Smooth muscle cell (in vitro differentiated cells): ENCODE data around the gene CACNA1C. TPM values are rescaled to one million over a fixed set of nuclear protein-coding genes. Genes with fewer than 3 reads are reported as not detected.

ENCODE experiments used
- DNase-seq: peaks from one replicate; lab custom pipeline; 2025; ENCODE audit not compliant: unreplicated experiment; lab: John Stamatoyannopoulos, UW
- H2AFZ ChIP-seq: fragments of 200-600 bp; sonication (generic); 2 replicates; pipeline ENCODE4 v1.6.0; 2016; ENCODE audit warnings: antibody characterized with exemption, low read depth, mild to moderate bottlenecking
- H3F3A ChIP-seq: fragments of 200-600 bp; sonication (generic); 2 replicates; pipeline ENCODE4 v1.6.0; 2017; ENCODE audit warnings: antibody characterized with exemption, low read depth
- H3K27ac ChIP-seq: fragments of 200-600 bp; sonication (generic); 2 replicates; pipeline ENCODE4 v1.5.1; 2016; ENCODE audit warnings: low read depth, mild to moderate bottlenecking
- H3K27me3 ChIP-seq: fragments of 200-600 bp; sonication (generic); 2 replicates; pipeline ENCODE4 v1.6.1; 2016; ENCODE audit warnings: low read depth, mild to moderate bottlenecking
- H3K36me3 ChIP-seq: fragments of 200-600 bp; sonication (generic); 2 replicates; pipeline ENCODE4 v1.5.1; 2016; ENCODE audit warnings: low read depth
- H3K4me1 ChIP-seq: fragments of 200-600 bp; sonication (generic); 2 replicates; pipeline ENCODE4 v1.5.1; 2016; ENCODE audit warnings: low read depth
- H3K4me2 ChIP-seq: fragments of 200-600 bp; sonication (generic); 2 replicates; pipeline ENCODE4 v1.6.0; 2016; ENCODE audit warnings: mild to moderate bottlenecking
- H3K4me3 ChIP-seq: fragments of 200-600 bp; sonication (generic); 2 replicates; pipeline ENCODE4 v1.5.1; 2016; ENCODE audit warnings: mild to moderate bottlenecking
- H3K79me2 ChIP-seq: fragments of 200-600 bp; sonication (generic); 2 replicates; pipeline ENCODE4 v1.6.0; 2016; ENCODE audit warnings: low read depth, mild to moderate bottlenecking
- H3K9ac ChIP-seq: fragments of 200-600 bp; sonication (generic); 2 replicates; pipeline ENCODE4 v1.6.0; 2016; ENCODE audit warnings: low read depth
- H3K9me3 ChIP-seq: fragments of 200-600 bp; sonication (generic); replicated peaks from 2 replicates; pipeline ENCODE4 v1.5.1; 2016; ENCODE audit warnings: low read depth
- H4K20me1 ChIP-seq: fragments of 200-600 bp; sonication (generic); 2 replicates; pipeline ENCODE4 v1.6.0; 2016; ENCODE audit warnings: low read depth
- CTCF ChIP-seq: fragments of 200-600 bp; sonication (generic); IDR thresholded peaks from 2 replicates; pipeline ENCODE4 v1.5.1; 2017; ENCODE audit warnings: borderline replicate concordance, mild to moderate bottlenecking, antibody characterized with exemption; ENCODE audit not compliant: insufficient read depth, poor library complexity, severe bottlenecking
- WGBS: methylation state at CpG from one replicate; pipeline ENCODE4 v1.1.7; 2016; ENCODE audit warnings: low lambda C conversion rate; 5-methylcytosine and 5-hydroxymethylcytosine counted together
- polyA plus RNA-seq: library from polyadenylated mRNA; unstranded; fragments of >200 nt; fragmentation: Nextera tagmentation; extraction: Ambion mirVana; gene quantifications from 2 replicates; pipeline ENCODE4 v1.2.1, GENCODE V29; 2016
- total RNA-seq: library from RNA; depleted of rRNA; stranded (reverse); fragments of >200 nt; gene quantifications from 2 replicates; pipeline ENCODE4 v1.2.3, GENCODE V29; 2014

The CACNA1C gene
- total and polyA plus RNA-seq, 2 experiments from 2014 or later = 1.6 to 4.5 TPM

DNA sequence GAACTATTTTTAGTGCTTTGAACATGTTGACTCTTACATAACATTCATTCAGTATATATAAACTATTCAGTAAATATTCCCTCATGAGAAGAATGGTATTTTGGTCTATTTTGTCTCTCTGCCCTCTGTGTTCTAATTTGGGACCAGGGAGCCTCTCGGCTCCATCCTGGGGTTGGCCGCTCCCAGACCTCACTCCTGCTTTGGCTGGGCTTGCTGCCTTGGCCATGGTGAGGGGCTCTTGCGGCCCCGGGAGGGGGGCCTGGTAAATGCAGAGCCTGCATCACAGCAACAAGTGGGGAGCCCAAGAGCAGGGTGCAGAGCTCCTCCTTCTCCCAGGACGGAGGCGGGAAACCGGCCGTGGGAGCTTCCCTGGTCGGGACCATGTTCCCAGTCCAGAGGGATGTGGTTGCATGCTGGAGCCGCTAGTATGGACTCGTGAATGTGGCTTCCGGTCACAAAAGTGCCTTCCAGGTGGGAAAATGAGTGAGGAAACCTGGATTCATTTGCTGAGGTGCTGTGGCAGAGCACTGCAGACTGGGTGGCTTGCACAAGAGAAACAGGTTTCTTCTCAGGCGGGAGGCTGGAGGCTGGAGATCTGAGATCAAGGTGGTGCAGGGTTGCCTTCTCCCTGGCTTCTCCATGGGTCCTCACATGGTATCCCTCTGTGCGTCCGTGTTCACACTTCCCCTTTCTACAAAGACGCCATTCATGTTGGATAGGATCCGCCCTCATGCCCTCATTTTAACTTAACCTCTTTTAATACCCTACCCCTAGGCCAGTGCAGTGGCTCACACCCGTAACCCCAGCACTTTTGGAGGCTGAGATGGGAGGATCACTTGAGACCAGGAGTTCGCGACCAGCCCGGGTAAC lies 250.2 kb downstream of the CACNA1C start:
- Histone ChIP-seq H2AFZ (no peak overlapping the region), H3K4me1 (peaks cover 11% of the 10 kb centered on the region), H3K27me3 (no peaks in the 10 kb centered on the region), H3K4me3 (no peak overlapping the region), H3K79me2 (no peaks in the 10 kb centered on the region), H3K9me3 (no peaks in the 10 kb centered on the region), H3K9ac (no peak overlapping the region), H3K36me3 (no peaks in the 10 kb centered on the region), H4K20me1 (no peaks in the 10 kb centered on the region), H3F3A (peaks cover 4% of the 10 kb centered on the region), H3K4me2 (no peak overlapping the region), H3K27ac (no peak overlapping the region)
- DNase-seq = no peak
- TF ChIP-seq CTCF = no peak
- WGBS = 95% methylated on average over 21 of the region's 21 CpGs

DNA sequence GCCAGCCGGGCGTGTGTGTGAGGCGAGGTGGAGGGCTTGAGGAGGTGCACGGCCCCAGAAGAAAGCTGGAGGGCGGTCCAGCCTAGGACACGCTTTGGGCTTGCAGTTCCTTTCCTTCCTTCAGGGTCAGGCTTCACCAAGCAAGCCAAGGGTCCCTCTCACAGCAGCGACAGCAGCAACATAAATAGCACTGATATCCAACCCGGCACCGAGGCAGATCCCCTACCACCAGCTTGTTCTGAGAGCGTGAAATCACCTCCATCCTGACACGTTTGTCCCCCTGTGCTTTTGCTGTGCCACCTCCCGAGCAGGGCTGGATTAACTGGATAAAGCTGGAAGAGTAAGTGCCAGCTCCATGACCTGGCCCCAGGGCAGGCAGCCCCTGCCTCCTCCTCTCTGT lies 251.4 kb downstream of the CACNA1C start:
- Histone ChIP-seq H4K20me1 (no peaks in the 10 kb centered on the region), H3K36me3 (no peaks in the 10 kb centered on the region), H3K9ac (no peak overlapping the region), H2AFZ (no peak overlapping the region), H3K4me3 (no peak overlapping the region), H3K27ac (no peak overlapping the region), H3K4me1 (peaks cover 11% of the 10 kb centered on the region), H3K79me2 (no peaks in the 10 kb centered on the region), H3K9me3 (no peaks in the 10 kb centered on the region), H3F3A (peaks cover 4% of the 10 kb centered on the region), H3K4me2 (no peak overlapping the region), H3K27me3 (no peaks in the 10 kb centered on the region)
- no peak for TF ChIP-seq CTCF
- no peak for DNase-seq
- 94% methylated on average over 12 of the region's 12 CpGs for WGBS

DNA sequence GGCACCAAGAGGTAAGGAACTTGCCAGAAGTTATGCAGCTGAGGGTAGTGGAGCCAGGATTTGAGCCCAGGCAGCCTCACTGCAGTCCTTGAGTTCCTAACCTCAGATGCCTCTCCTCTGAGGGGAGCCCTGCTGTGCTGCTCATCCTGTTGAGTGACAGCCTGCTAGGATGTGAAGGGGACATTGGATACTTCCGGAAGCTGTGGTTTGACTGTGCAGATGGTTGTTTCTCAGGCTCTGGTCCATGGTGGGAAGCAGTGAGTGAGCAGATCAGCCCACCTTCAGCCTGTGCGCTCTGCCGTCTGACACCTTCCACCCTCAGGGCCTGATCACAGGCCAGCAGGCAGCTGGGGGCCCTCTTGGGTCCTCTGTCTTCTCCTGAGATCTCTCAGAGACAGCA lies 253.2 kb downstream of the CACNA1C start:
- Histone ChIP-seq H4K20me1 (no peaks in the 10 kb centered on the region), H3K9me3 (no peaks in the 10 kb centered on the region), H3K27ac (no peak overlapping the region), H3K9ac (no peak overlapping the region), H3K79me2 (no peaks in the 10 kb centered on the region), H3F3A (peaks cover 4% of the 10 kb centered on the region), H3K27me3 (no peaks in the 10 kb centered on the region), H3K4me3 (no peak overlapping the region), H3K4me1 (peaks cover 11% of the 10 kb centered on the region), H3K4me2 (no peak overlapping the region), H3K36me3 (no peaks in the 10 kb centered on the region), H2AFZ (no peak overlapping the region)
- DNase-seq = no peak
- 46% methylated on average over 3 of the region's 3 CpGs for WGBS
- TF ChIP-seq CTCF = no peak

DNA sequence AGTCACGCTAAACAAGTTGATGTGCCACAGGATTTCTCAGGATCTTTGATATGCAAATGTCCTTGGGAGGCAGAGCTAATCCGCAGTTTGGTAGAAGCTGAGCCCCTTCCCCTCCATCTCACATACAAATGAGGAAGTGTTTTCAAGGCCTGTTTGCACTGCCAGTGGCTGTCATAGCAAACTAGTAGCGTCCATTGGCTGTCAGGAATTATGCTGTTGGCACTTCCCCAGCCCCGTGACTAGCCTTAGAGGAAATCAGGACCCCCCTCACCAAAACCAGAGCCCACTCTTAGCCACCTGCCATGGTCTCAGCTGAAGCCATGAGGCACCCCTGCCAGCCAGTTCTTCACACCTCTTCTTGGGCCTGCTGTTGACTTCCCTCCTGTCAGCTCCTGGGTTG lies 253.9 kb downstream of the CACNA1C start:
- Histone ChIP-seq H3K27ac (no peak overlapping the region), H2AFZ (no peak overlapping the region), H3K9me3 (no peaks in the 10 kb centered on the region), H4K20me1 (no peaks in the 10 kb centered on the region), H3K36me3 (no peaks in the 10 kb centered on the region), H3F3A (peaks cover 4% of the 10 kb centered on the region), H3K4me2 (no peak overlapping the region), H3K4me3 (no peak overlapping the region), H3K9ac (no peak overlapping the region), H3K79me2 (no peaks in the 10 kb centered on the region), H3K27me3 (no peaks in the 10 kb centered on the region), H3K4me1 (peaks cover 11% of the 10 kb centered on the region)
- no peak for TF ChIP-seq CTCF
- WGBS = 68% methylated on average over 4 of the region's 4 CpGs
- DNase-seq = no peak
